Osteocyte (in vitro differentiated cells): ENCODE measurements around the gene REG4. TPM values are rescaled to one million over a fixed set of nuclear protein-coding genes. Genes with fewer than 3 reads are reported as not detected.

Experiments
- DNase-seq: peaks from one replicate; pipeline ENCODE4 v3.0.0; 2021; ENCODE audit warnings: mixed read lengths; ENCODE audit not compliant: unreplicated experiment; ENCODE audit errors: extremely low spot score
- H3K27ac Mint-ChIP-seq: one replicate; pipeline ENCODE4 v1.8.0; 2021; ENCODE audit warnings: mild to moderate bottlenecking, mixed read lengths; ENCODE audit not compliant: unreplicated experiment
- H3K27me3 Mint-ChIP-seq: one replicate; pipeline ENCODE4 v1.8.0; 2021; ENCODE audit warnings: mixed read lengths; ENCODE audit not compliant: unreplicated experiment
- H3K36me3 Mint-ChIP-seq: one replicate; pipeline ENCODE4 v1.8.0; 2021; ENCODE audit warnings: mixed read lengths; ENCODE audit not compliant: unreplicated experiment
- H3K4me1 Mint-ChIP-seq: one replicate; pipeline ENCODE4 v1.8.0; 2021; ENCODE audit warnings: mixed read lengths; ENCODE audit not compliant: unreplicated experiment
- H3K4me3 Mint-ChIP-seq: one replicate; pipeline ENCODE4 v1.8.0; 2021; ENCODE audit warnings: mild to moderate bottlenecking, moderate library complexity, mixed read lengths; ENCODE audit not compliant: unreplicated experiment
- H3K9me3 Mint-ChIP-seq: one replicate; pipeline ENCODE4 v1.8.0; 2021; ENCODE audit warnings: mixed read lengths; ENCODE audit not compliant: unreplicated experiment
- total RNA-seq: library from RNA; stranded (reverse); gene quantifications from 2 replicates; pipeline ENCODE4 v1.2.1, GENCODE V29; 2021
- TF ChIP-seq, protein P1 (sequence below): fragments of 200-600 bp; sonication (generic); IDR thresholded peaks from 2 replicates; pipeline ENCODE4 v1.5.0; 2021; ENCODE audit warnings: antibody characterized with exemption, mild to moderate bottlenecking, moderate library complexity

Gene REG4
- total RNA-seq, 1 donor from 2014 or later, result not detected

DNA sequence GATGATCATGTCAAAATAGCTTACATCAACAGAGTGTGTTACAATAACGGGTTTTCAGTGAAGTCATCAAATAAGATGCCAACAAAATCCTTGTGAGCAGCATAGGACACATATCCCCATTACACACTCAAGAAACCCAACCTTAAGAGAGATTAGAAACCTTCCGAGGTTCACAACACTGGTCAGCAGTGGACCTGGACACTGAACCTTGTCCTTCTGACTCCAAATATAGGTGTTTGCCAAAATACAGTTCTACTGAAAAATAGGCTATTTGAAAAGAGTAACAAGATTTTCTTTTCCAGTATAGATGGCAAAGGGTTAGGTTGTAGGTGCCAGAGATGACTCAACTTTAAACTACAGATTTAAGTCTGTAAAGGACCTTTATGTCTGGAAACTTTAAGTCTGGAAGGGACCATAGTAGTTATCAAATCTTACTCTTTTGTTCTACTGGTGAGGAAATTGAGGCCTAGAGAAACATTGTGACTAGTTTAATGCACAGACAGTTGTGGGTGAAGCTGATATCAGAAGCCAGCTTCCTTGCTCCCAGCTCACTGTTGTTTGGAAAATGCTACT lies 811 bp upstream of the REG4 start:
- no peak for DNase-seq
- no peak overlapping the region for H3K4me3 Mint-ChIP-seq
- H3K27me3 Mint-ChIP-seq, result peaks cover 81% of the 10 kb centered on the region
- peaks cover 1% of the 10 kb centered on the region for H3K4me1 Mint-ChIP-seq
- H3K9me3 Mint-ChIP-seq, result no peaks in the 10 kb centered on the region
- H3K36me3 Mint-ChIP-seq, result no peaks in the 10 kb centered on the region
- H3K27ac Mint-ChIP-seq, result no peak overlapping the region
- TF ChIP-seq, protein P1, sequence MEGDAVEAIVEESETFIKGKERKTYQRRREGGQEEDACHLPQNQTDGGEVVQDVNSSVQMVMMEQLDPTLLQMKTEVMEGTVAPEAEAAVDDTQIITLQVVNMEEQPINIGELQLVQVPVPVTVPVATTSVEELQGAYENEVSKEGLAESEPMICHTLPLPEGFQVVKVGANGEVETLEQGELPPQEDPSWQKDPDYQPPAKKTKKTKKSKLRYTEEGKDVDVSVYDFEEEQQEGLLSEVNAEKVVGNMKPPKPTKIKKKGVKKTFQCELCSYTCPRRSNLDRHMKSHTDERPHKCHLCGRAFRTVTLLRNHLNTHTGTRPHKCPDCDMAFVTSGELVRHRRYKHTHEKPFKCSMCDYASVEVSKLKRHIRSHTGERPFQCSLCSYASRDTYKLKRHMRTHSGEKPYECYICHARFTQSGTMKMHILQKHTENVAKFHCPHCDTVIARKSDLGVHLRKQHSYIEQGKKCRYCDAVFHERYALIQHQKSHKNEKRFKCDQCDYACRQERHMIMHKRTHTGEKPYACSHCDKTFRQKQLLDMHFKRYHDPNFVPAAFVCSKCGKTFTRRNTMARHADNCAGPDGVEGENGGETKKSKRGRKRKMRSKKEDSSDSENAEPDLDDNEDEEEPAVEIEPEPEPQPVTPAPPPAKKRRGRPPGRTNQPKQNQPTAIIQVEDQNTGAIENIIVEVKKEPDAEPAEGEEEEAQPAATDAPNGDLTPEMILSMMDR, result no peak

- Mint-ChIP-seq H3K27me3 (peaks cover 84% of the 10 kb centered on the region), H3K36me3 (no peaks in the 10 kb centered on the region), H3K4me3 (no peak overlapping the region), H3K4me1 (peaks cover 1% of the 10 kb centered on the region), H3K27ac (no peak overlapping the region), H3K9me3 (no peaks in the 10 kb centered on the region)
- no peak for DNase-seq
- TF ChIP-seq, protein P1, result peak; percentile 96
Measured at GRCh38 chr1:119808972-119809550, 2.2 kb downstream of the REG4 start.

GRCh38 chr1:119808491-119808890 lies 2.8 kb downstream of the REG4 start:
- no peaks in the 10 kb centered on the region for H3K9me3 Mint-ChIP-seq
- peaks cover 84% of the 10 kb centered on the region for H3K27me3 Mint-ChIP-seq
- TF ChIP-seq, protein P1, result no peak
- no peak overlapping the region for H3K27ac Mint-ChIP-seq
- peaks cover 1% of the 10 kb centered on the region for H3K4me1 Mint-ChIP-seq
- H3K4me3 Mint-ChIP-seq, result no peak overlapping the region
- H3K36me3 Mint-ChIP-seq, result no peaks in the 10 kb centered on the region
- no peak for DNase-seq

DNA sequence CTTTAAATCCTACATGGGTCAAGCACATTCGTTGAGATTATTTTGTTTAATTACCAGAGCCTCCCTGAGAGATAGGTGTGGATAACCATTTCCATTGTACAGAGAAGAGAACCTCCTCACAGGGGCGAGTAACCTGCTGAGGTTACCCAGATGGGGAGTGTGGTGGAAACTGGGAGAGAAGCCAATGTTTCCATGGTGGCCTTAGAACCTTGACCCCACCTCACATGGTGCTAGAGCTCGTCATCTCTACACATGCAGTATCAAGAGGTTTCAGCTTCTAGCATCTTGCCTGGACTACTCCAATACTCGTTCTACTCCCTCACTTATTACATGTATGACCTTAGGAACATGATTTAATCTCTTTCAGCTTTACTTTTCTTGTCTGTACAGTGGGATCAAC lies 4.8 kb downstream of the REG4 start:
- Mint-ChIP-seq H3K36me3 (no peaks in the 10 kb centered on the region), H3K27ac (no peak overlapping the region), H3K9me3 (no peaks in the 10 kb centered on the region), H3K4me1 (peaks cover 1% of the 10 kb centered on the region), H3K27me3 (peaks cover 83% of the 10 kb centered on the region), H3K4me3 (no peak overlapping the region)
- TF ChIP-seq, protein P1, result no peak
- no peak for DNase-seq

GRCh38 chr1:119805746-119806145 lies 5.5 kb downstream of the REG4 start:
- Mint-ChIP-seq H3K27ac (no peak overlapping the region), H3K4me1 (peaks cover 1% of the 10 kb centered on the region), H3K9me3 (no peaks in the 10 kb centered on the region), H3K27me3 (peaks cover 75% of the 10 kb centered on the region), H3K36me3 (no peaks in the 10 kb centered on the region), H3K4me3 (no peak overlapping the region)
- TF ChIP-seq, protein P1, result no peak
- DNase-seq, result no peak
